Transverse colon (tissue), 4 donors: ENCODE data around the gene SYK.

Source experiments
- EP300 ChIP-seq: sonication (generic); formaldehyde crosslinking; IDR thresholded peaks from one replicate; pipeline ENCODE4 v1.6.1; 2017; ENCODE audit warnings: antibody characterized with exemption, low read depth
- POLR2A ChIP-seq: fragments of 450-650 bp; IDR thresholded peaks from one replicate; pipeline ENCODE4 v1.6.1; 2016; ENCODE audit warnings: antibody characterized with exemption, mild to moderate bottlenecking, moderate library complexity
- POLR2AphosphoS5 ChIP-seq, 3 donors: sonication (generic); formaldehyde crosslinking; IDR thresholded peaks; one replicate each; pipeline ENCODE4 v1.6.1; 2016; ENCODE audit warnings: antibody characterized with exemption in 3 of 3
- TF ChIP-seq, protein P1 (sequence below), 5 experiments: fragments of 200-600 bp in 3 of 5; fragments of 450-650 bp in 2 of 5; sonication (generic) in 3 of 5; IDR thresholded peaks; 1 replicate in 2 of 5; 2 replicates in 3 of 5; pipeline ENCODE4 v1.5.1; 2016 to 2017; ENCODE audit warnings: antibody characterized with exemption in 5 of 5, inconsistent platforms in 3 of 5, mild to moderate bottlenecking in 2 of 5, moderate library complexity in 1 of 5

DNA sequence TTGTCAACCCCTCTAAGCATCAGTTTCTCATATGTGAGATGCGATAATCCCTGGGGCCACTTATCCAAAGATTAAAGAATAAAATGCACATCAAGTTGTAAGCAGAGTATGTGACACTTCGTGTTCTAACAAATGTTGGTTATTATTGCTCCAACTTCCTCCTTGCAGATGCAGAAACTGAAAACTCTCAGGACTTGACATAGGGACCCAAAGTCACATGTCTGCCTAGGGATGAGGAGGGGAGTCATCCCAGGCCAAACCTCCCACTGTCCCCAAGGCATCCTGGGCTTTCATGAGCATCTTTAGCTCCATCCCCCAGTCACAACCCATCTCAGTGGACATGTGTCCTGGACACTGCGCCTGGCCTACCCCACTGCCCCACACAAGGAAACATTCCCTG is 27.5 kb upstream of the SYK start:
- TF ChIP-seq, protein P1, sequence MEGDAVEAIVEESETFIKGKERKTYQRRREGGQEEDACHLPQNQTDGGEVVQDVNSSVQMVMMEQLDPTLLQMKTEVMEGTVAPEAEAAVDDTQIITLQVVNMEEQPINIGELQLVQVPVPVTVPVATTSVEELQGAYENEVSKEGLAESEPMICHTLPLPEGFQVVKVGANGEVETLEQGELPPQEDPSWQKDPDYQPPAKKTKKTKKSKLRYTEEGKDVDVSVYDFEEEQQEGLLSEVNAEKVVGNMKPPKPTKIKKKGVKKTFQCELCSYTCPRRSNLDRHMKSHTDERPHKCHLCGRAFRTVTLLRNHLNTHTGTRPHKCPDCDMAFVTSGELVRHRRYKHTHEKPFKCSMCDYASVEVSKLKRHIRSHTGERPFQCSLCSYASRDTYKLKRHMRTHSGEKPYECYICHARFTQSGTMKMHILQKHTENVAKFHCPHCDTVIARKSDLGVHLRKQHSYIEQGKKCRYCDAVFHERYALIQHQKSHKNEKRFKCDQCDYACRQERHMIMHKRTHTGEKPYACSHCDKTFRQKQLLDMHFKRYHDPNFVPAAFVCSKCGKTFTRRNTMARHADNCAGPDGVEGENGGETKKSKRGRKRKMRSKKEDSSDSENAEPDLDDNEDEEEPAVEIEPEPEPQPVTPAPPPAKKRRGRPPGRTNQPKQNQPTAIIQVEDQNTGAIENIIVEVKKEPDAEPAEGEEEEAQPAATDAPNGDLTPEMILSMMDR (IDR thresholded peaks at IDR 0.05), result no peak
- TF ChIP-seq POLR2A (no peak), POLR2AphosphoS5 (IDR thresholded peaks at IDR 0.05) (no peak), EP300 (no peak)
